GM23338 (cell line): Measurements from ENCODE around the gene TMEM43. TPM values are rescaled to one million over a fixed set of nuclear protein-coding genes. Genes with fewer than 3 reads are reported as not detected.

ENCODE experiments used
- CREB1 ChIP-seq: fragments of 250-450 bp; sonication (Bioruptor Pico); IDR thresholded peaks from 2 replicates; pipeline ENCODE4 v1.5.0; 2020; ENCODE audit warnings: low read depth, mild to moderate bottlenecking, moderate library complexity
- JUNB ChIP-seq: IDR thresholded peaks from one replicate; pipeline ENCODE4 v1.6.1; 2016; ENCODE audit warnings: antibody characterized with exemption; ENCODE audit not compliant: unreplicated experiment
- STAT1 ChIP-seq: IDR thresholded peaks from one replicate; pipeline ENCODE4 v1.6.1; 2016; ENCODE audit warnings: antibody characterized with exemption; ENCODE audit not compliant: unreplicated experiment
- ZNF462 ChIP-seq: fragments of 250-450 bp; sonication (Bioruptor Pico); IDR thresholded peaks from 2 replicates; pipeline ENCODE4 v1.5.0; 2020; ENCODE audit warnings: mild to moderate bottlenecking, moderate library complexity
- polyA plus RNA-seq: library from polyadenylated mRNA; unstranded; fragments of >200 nt; fragmentation: Nextera tagmentation; extraction: Ambion mirVana; gene quantifications from 2 replicates; pipeline ENCODE4 v1.2.1, GENCODE V29; 2016
- total RNA-seq: library from RNA; depleted of rRNA; stranded (reverse); fragments of >200 nt; shearing (Covaris generic); gene quantifications from 2 replicates; pipeline ENCODE4 v1.2.3, GENCODE V29; 2014
- TF ChIP-seq, protein P1 (sequence below): IDR thresholded peaks from 2 replicates; pipeline ENCODE4 v1.6.1; 2016; ENCODE audit warnings: antibody characterized with exemption
- TF ChIP-seq, protein P2 (sequence below): IDR thresholded peaks from one replicate; pipeline ENCODE4 v1.6.1; 2018; ENCODE audit warnings: antibody characterized with exemption; ENCODE audit not compliant: unreplicated experiment

Gene TMEM43
- total and polyA plus RNA-seq, 2 experiments from 2014 or later: 15.9 to 34.7 TPM

GRCh38 chr3:14122301-14122700, 2.6 kb upstream of the TMEM43 start (continued):
- no peak for TF ChIP-seq ZNF462 (CRISPR knock-in tag)
- TF ChIP-seq, protein P1, sequence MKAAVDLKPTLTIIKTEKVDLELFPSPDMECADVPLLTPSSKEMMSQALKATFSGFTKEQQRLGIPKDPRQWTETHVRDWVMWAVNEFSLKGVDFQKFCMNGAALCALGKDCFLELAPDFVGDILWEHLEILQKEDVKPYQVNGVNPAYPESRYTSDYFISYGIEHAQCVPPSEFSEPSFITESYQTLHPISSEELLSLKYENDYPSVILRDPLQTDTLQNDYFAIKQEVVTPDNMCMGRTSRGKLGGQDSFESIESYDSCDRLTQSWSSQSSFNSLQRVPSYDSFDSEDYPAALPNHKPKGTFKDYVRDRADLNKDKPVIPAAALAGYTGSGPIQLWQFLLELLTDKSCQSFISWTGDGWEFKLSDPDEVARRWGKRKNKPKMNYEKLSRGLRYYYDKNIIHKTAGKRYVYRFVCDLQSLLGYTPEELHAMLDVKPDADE: no peak
- no peak for TF ChIP-seq STAT1
- no peak for TF ChIP-seq JUNB
- TF ChIP-seq CREB1 (CRISPR knock-in tag): no peak
- TF ChIP-seq, protein P2, sequence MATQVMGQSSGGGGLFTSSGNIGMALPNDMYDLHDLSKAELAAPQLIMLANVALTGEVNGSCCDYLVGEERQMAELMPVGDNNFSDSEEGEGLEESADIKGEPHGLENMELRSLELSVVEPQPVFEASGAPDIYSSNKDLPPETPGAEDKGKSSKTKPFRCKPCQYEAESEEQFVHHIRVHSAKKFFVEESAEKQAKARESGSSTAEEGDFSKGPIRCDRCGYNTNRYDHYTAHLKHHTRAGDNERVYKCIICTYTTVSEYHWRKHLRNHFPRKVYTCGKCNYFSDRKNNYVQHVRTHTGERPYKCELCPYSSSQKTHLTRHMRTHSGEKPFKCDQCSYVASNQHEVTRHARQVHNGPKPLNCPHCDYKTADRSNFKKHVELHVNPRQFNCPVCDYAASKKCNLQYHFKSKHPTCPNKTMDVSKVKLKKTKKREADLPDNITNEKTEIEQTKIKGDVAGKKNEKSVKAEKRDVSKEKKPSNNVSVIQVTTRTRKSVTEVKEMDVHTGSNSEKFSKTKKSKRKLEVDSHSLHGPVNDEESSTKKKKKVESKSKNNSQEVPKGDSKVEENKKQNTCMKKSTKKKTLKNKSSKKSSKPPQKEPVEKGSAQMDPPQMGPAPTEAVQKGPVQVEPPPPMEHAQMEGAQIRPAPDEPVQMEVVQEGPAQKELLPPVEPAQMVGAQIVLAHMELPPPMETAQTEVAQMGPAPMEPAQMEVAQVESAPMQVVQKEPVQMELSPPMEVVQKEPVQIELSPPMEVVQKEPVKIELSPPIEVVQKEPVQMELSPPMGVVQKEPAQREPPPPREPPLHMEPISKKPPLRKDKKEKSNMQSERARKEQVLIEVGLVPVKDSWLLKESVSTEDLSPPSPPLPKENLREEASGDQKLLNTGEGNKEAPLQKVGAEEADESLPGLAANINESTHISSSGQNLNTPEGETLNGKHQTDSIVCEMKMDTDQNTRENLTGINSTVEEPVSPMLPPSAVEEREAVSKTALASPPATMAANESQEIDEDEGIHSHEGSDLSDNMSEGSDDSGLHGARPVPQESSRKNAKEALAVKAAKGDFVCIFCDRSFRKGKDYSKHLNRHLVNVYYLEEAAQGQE: no peak
